Panc1 (cell line): ENCODE measurements around the gene MGMT. TPM values are rescaled to one million over a fixed set of nuclear protein-coding genes. Genes with fewer than 3 reads are reported as not detected.

Experiments
- ATAC-seq: fragments of 200-7000 bp; cut with Tn5 transposase; 2 replicates; pipeline ENCODE4 v1.9.1; 2020; ENCODE audit warnings: mild to moderate bottlenecking, moderate library complexity
- BruUV-seq: library from RNA; stranded (reverse); fragments of 400-500 nt; replicated peaks from 2 replicates; lab custom pipeline; 2021; lab: Mats Ljungman, UMichigan
- CTCF ChIA-PET: fragments of 300-600 bp; sonication (Branson Sonifier 250); formaldehyde crosslinking; loops from one replicate; lab custom pipeline; 2022; ENCODE audit warnings: antibody characterized with exemption; lab: Charles Lee
- POLR2A ChIA-PET: fragments of 300-600 bp; sonication (Branson Sonifier 250); formaldehyde crosslinking; loops from one replicate; lab custom pipeline; 2022; ENCODE audit warnings: antibody characterized with exemption; lab: Charles Lee
- DNase-seq: peaks from one replicate; pipeline ENCODE4 v3.0.0-alpha.2; 2010; ENCODE audit warnings: low read depth, low spot score
- H3K27ac ChIP-seq: 2 replicates; pipeline ENCODE4 v1.5.1; 2011; ENCODE audit warnings: mild to moderate bottlenecking, low read length, inconsistent platforms
- H3K27me3 ChIP-seq: fragments of 200-500 bp; sonication (Bioruptor generic); 2 replicates; pipeline ENCODE4 v1.6.0; 2014; ENCODE audit warnings: low read length, inconsistent platforms; ENCODE audit not compliant: control insufficient read depth, insufficient read depth
- H3K36me3 ChIP-seq: fragments of 200-500 bp; sonication (Bioruptor generic); 2 replicates; pipeline ENCODE4 v1.5.1; 2014; ENCODE audit warnings: inconsistent platforms, mild to moderate bottlenecking, low read length, moderate library complexity; ENCODE audit not compliant: control insufficient read depth, insufficient read depth
- H3K4me1 ChIP-seq: 2 replicates; pipeline ENCODE4 v1.5.1; 2011; ENCODE audit warnings: inconsistent platforms, mild to moderate bottlenecking, low read length, moderate library complexity; ENCODE audit not compliant: control insufficient read depth, insufficient read depth
- H3K4me3 ChIP-seq, 2 experiments: 2 replicates each; pipeline ENCODE4 v1.5.1; 2011 to 2012; ENCODE audit warnings: low read depth in 2 of 2, low read length in 2 of 2, mild to moderate bottlenecking in 2 of 2, inconsistent platforms in 1 of 2, moderate library complexity in 1 of 2
- H3K9me3 ChIP-seq: fragments of 200-500 bp; sonication (Bioruptor generic); 2 replicates; pipeline ENCODE4 v1.5.1; 2014; ENCODE audit warnings: low read depth, mild to moderate bottlenecking, inconsistent platforms, low read length, moderate library complexity; ENCODE audit not compliant: control insufficient read depth, insufficient read depth
- CTCF ChIP-seq: fragments of 450-650 bp; IDR thresholded peaks from 2 replicates; pipeline ENCODE4 v1.5.1; 2017; ENCODE audit warnings: mild to moderate bottlenecking
- POLR2AphosphoS5 ChIP-seq: IDR thresholded peaks from 2 replicates; pipeline ENCODE4 v1.6.1; 2012; ENCODE audit warnings: mild to moderate bottlenecking, low read depth, low read length, moderate library complexity
- SIN3A ChIP-seq: IDR thresholded peaks from 2 replicates; pipeline ENCODE4 v1.6.1; 2012; ENCODE audit warnings: low read depth, mild to moderate bottlenecking, low read length, moderate library complexity, borderline replicate concordance; ENCODE audit not compliant: insufficient read depth
- TCF7L2 ChIP-seq: IDR thresholded peaks from 2 replicates; pipeline ENCODE4 v1.6.1; 2011; ENCODE audit warnings: mild to moderate bottlenecking, low read depth, low read length, inconsistent platforms
- in situ Hi-C: cut with HindIII; loops from 2 replicates; pipeline ENCODE4 v1.10.0; 2016; ENCODE audit warnings: low sequenced_read_pairs, low pct_unique_long_range_greater_than_20kb
- intact Hi-C: fragments of 100-400 bp; cut with micrococcal nuclease; formaldehyde crosslinking; loops from one replicate; pipeline ENCODE4 v1.10.0; 2022; ENCODE audit not compliant: unreplicated experiment
- total RNA-seq: library from RNA; stranded (reverse); gene quantifications from one replicate; pipeline ENCODE4 v1.2.1, GENCODE V29; 2021; ENCODE audit not compliant: unreplicated experiment
- TF ChIP-seq, protein P1 (sequence below), 2 experiments: IDR thresholded peaks; 2 replicates each; pipeline ENCODE4 v1.6.1; 2011 to 2012; ENCODE audit warnings: low read depth in 2 of 2, control low read depth in 1 of 2, low read length in 1 of 2, mild to moderate bottlenecking in 1 of 2, moderate library complexity in 1 of 2; ENCODE audit not compliant: insufficient read depth in 1 of 2

MGMT gene
- total RNA-seq, 1 experiment from 2014 or later, result 27.3 TPM

DNA sequence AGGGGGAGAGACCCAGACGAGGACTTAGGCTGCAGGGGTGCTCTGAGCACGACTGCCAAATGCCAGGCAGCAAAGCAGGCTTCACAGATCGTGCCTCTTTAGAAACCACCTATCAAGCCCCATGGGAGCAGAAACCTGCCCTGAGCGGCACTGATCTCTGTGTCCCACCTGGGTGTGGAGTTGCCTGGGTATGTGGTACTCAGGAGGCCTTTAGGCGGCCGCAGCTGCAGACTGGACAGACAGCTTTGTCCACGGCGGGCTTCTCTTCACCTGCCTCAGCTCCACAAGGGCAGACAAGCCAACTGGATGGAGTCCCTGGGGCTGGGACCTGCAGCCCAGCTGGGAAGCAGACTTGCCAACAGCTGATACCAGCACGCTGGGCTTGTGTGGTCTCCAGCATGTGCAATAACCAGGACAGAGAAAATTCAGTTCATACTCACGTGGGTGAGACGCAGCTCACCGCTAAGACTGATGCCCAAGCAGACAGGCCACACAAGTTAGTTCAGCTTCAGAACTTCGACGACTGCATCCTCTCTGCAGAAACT is 333.8 kb downstream of the MGMT start:
- ATAC-seq (no peak; the same call in 1 of the 2 replicates), DNase-seq (no peak)
- ChIA-PET CTCF (no interaction called here), POLR2A (no interaction called here)
- TF ChIP-seq POLR2AphosphoS5 (no peak), CTCF (no peak)
- TF ChIP-seq, protein P1, sequence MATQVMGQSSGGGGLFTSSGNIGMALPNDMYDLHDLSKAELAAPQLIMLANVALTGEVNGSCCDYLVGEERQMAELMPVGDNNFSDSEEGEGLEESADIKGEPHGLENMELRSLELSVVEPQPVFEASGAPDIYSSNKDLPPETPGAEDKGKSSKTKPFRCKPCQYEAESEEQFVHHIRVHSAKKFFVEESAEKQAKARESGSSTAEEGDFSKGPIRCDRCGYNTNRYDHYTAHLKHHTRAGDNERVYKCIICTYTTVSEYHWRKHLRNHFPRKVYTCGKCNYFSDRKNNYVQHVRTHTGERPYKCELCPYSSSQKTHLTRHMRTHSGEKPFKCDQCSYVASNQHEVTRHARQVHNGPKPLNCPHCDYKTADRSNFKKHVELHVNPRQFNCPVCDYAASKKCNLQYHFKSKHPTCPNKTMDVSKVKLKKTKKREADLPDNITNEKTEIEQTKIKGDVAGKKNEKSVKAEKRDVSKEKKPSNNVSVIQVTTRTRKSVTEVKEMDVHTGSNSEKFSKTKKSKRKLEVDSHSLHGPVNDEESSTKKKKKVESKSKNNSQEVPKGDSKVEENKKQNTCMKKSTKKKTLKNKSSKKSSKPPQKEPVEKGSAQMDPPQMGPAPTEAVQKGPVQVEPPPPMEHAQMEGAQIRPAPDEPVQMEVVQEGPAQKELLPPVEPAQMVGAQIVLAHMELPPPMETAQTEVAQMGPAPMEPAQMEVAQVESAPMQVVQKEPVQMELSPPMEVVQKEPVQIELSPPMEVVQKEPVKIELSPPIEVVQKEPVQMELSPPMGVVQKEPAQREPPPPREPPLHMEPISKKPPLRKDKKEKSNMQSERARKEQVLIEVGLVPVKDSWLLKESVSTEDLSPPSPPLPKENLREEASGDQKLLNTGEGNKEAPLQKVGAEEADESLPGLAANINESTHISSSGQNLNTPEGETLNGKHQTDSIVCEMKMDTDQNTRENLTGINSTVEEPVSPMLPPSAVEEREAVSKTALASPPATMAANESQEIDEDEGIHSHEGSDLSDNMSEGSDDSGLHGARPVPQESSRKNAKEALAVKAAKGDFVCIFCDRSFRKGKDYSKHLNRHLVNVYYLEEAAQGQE (IDR thresholded peaks at IDR 0.05; ENCODE audit: insufficient read depth in 1 of 2, low read depth in 2 of 2, low read length in 1 of 2), result no peak
- in situ Hi-C loops (no loop called here), intact Hi-C loops (no loop called here)
- no TSS peak for BruUV-seq
- H3K27ac ChIP-seq, result no peak overlapping the region
- no peaks in the 10 kb centered on the region; the same call in 1 of the 2 replicates for H3K9me3 ChIP-seq
- H3K27me3 ChIP-seq, result peaks cover 12% of the 10 kb centered on the region; the same call in 1 of the 2 replicates
- H3K36me3 ChIP-seq, result no peaks in the 10 kb centered on the region
- no peak overlapping the region for H3K4me3 ChIP-seq
- H3K4me1 ChIP-seq, result no peaks in the 10 kb centered on the region

GRCh38 chr10:129807211-129807610 is 340.2 kb downstream of the MGMT start:
- BruUV-seq, result no TSS peak
- intact Hi-C loops, result no loop called here

More at GRCh38 chr10:129807211-129807610, 340.2 kb downstream of the MGMT start:
- TF ChIP-seq TCF7L2 (no peak), POLR2AphosphoS5 (no peak), SIN3A (no peak), CTCF (no peak)
- TF ChIP-seq, protein P1 (IDR thresholded peaks at IDR 0.05; ENCODE audit: insufficient read depth in 1 of 2, low read depth in 2 of 2, low read length in 1 of 2), result no peak
- H3K4me3 ChIP-seq, result no peak overlapping the region
- no peak overlapping the region for H3K27ac ChIP-seq
- DNase-seq (no peak), ATAC-seq (no peak)
- no peaks in the 10 kb centered on the region; the same call in 1 of the 2 replicates for H3K9me3 ChIP-seq
- H3K4me1 ChIP-seq, result no peaks in the 10 kb centered on the region
- no peaks in the 10 kb centered on the region for H3K36me3 ChIP-seq
- in situ Hi-C loops, result no loop called here
- ChIA-PET CTCF (no interaction called here), POLR2A (no interaction called here)
- peaks cover 2% of the 10 kb centered on the region; the same call in 1 of the 2 replicates for H3K27me3 ChIP-seq
